Purkinje cell (primary cell): ENCODE measurements around the gene NDUFAF3. TPM values are rescaled to one million over a fixed set of nuclear protein-coding genes. Genes with fewer than 3 reads are reported as not detected.

Experiments
- polyA plus RNA-seq: library from polyadenylated mRNA; unstranded; fragments of >200 nt; fragmentation: Nextera tagmentation; gene quantifications from 2 replicates; pipeline ENCODE4 v1.2.1, GENCODE V29; 2014

Gene NDUFAF3
- polyA plus RNA-seq, result 158 and 201 TPM in 2 replicates

GRCh38 chr3:49021813-49022687 lies at the start of gene NDUFAF3:
Gene NDUFAF3 (plus strand): TSS chr3:49022121. CDS start chr3:49022145, 24 bp downstream.

GRCh38 chr3:48989796-48990635 lies 31.9 kb upstream of the NDUFAF3 start, which contains the start of gene P4HTM:
Gene P4HTM (plus strand): TSS chr3:48990241. CDS start chr3:48990257, 16 bp downstream.

GRCh38 chr3:49007068-49007770 lies 14.7 kb upstream of the NDUFAF3 start, which contains the start of gene WDR6:
Gene WDR6 (plus strand): TSS chr3:49007391. CDS start chr3:49007432, 41 bp downstream.

GRCh38 chr3:49017971-49018706 lies 3.8 kb upstream of the NDUFAF3 start, which contains the start of gene DALRD3:
Gene DALRD3 (minus strand): TSS chr3:49018580. CDS start chr3:49018564, 16 bp downstream.

GRCh38 chr3:49028673-49029562 lies 7.0 kb downstream of the NDUFAF3 start, which contains the start of gene IMPDH2:
Gene IMPDH2 (minus strand): TSS chr3:49029398. CDS start chr3:49029350, 48 bp downstream.

Other genes with a start within 250 kb of the NDUFAF3 start
- 0.83 and 3.3 TPM in 2 replicates for gene PRKAR2A, start 174.2 kb upstream of the NDUFAF3 start, polyA plus RNA-seq
- 3.5 and 6.6 TPM in 2 replicates for gene SLC25A20, start 123.2 kb upstream of the NDUFAF3 start, polyA plus RNA-seq
- gene ARIH2, start 103.3 kb upstream of the NDUFAF3 start, polyA plus RNA-seq, result 9.2 and 11.0 TPM in 2 replicates
- gene P4HTM, start 31.9 kb upstream of the NDUFAF3 start, polyA plus RNA-seq, result 91.4 and 105 TPM in 2 replicates
- gene WDR6, start 14.7 kb upstream of the NDUFAF3 start, polyA plus RNA-seq, result 4.4 and 6.2 TPM in 2 replicates
- 12.5 and 13.3 TPM in 2 replicates for gene DALRD3, start 3.5 kb upstream of the NDUFAF3 start, polyA plus RNA-seq
- gene IMPDH2, start 7.3 kb downstream of the NDUFAF3 start, polyA plus RNA-seq, result 45.7 and 59.5 TPM in 2 replicates
- 23.9 and 36.7 TPM in 2 replicates for gene QRICH1, start 72.0 kb downstream of the NDUFAF3 start, polyA plus RNA-seq
- gene QARS1, start 82.6 kb downstream of the NDUFAF3 start, polyA plus RNA-seq, result 58.5 and 59.6 TPM in 2 replicates
- 2.1 and 3.5 TPM in 2 replicates for gene USP19, start 98.7 kb downstream of the NDUFAF3 start, polyA plus RNA-seq
- gene LAMB2, start 110.9 kb downstream of the NDUFAF3 start, polyA plus RNA-seq, result 12.6 and 20.2 TPM in 2 replicates
- 0.71 TPM in 1 of 2 replicates, not detected in the other for gene CCDC71, start 144.2 kb downstream of the NDUFAF3 start, polyA plus RNA-seq
- gene KLHDC8B, start 149.5 kb downstream of the NDUFAF3 start, polyA plus RNA-seq, result 3.0 TPM in 1 of 2 replicates, not detected in the other